GM12874 (cell line): ENCODE data around the gene EPS8L1.

ENCODE experiments used
- CTCF ChIP-seq: IDR thresholded peaks from 2 replicates; pipeline ENCODE4 v1.5.1; 2011; ENCODE audit warnings: low read depth, mild to moderate bottlenecking, control low read depth, low read length, moderate library complexity; ENCODE audit not compliant: insufficient read depth

EPS8L1 gene

GRCh38 chr19:55081770-55082019, 6.0 kb downstream of the EPS8L1 start:
- no peak for TF ChIP-seq CTCF

GRCh38 chr19:55082020-55082851, 6.6 kb downstream of the EPS8L1 start:
- no peak for TF ChIP-seq CTCF

- TF ChIP-seq CTCF = no peak
These were observed 7.6 kb downstream of the EPS8L1 start for GRCh38 chr19:55083004-55083850.

- no peak for TF ChIP-seq CTCF
These were observed 8.7 kb downstream of the EPS8L1 start for GRCh38 chr19:55084416-55084815.

- no peak for TF ChIP-seq CTCF
These were observed 10.4 kb downstream of the EPS8L1 start for GRCh38 chr19:55085923-55086715.

- TF ChIP-seq CTCF = no peak
These were observed 11.3 kb downstream of the EPS8L1 start for GRCh38 chr19:55086730-55087541.

GRCh38 chr19:55087542-55087901, 11.9 kb downstream of the EPS8L1 start:
- TF ChIP-seq CTCF = no peak
